Neural progenitor cell (in vitro differentiated cells): Measurements from ENCODE around the gene SPTB. TPM values are rescaled to one million over a fixed set of nuclear protein-coding genes. Genes with fewer than 3 reads are reported as not detected.

Experiments used
- DNase-seq: peaks from one replicate; pipeline ENCODE4 v3.0.0-alpha.2; 2016; ENCODE audit warnings: low spot score
- H2AFZ ChIP-seq: fragments of 200-600 bp; sonication (generic); replicated peaks from 2 replicates; pipeline ENCODE4 v1.6.1; 2016; ENCODE audit warnings: antibody characterized with exemption
- H3F3A ChIP-seq: fragments of 200-600 bp; sonication (generic); 2 replicates; pipeline ENCODE4 v1.6.1; 2016; ENCODE audit warnings: antibody characterized with exemption, low read depth
- H3K27ac ChIP-seq: fragments of 200-600 bp; sonication (generic); 2 replicates; pipeline ENCODE4 v1.5.1; 2016; ENCODE audit warnings: mild to moderate bottlenecking
- H3K27me3 ChIP-seq: fragments of 200-600 bp; sonication (generic); 2 replicates; pipeline ENCODE4 v1.6.1; 2016; ENCODE audit warnings: mild to moderate bottlenecking, moderate library complexity
- H3K36me3 ChIP-seq: fragments of 200-600 bp; sonication (generic); 2 replicates; pipeline ENCODE4 v1.5.1; 2016
- H3K4me1 ChIP-seq: fragments of 200-600 bp; sonication (generic); 2 replicates; pipeline ENCODE4 v1.6.1; 2016; ENCODE audit warnings: mixed run types
- H3K4me2 ChIP-seq: fragments of 200-600 bp; sonication (generic); 2 replicates; pipeline ENCODE4 v1.6.1; 2016
- H3K4me3 ChIP-seq: fragments of 200-600 bp; sonication (generic); 2 replicates; pipeline ENCODE4 v1.5.1; 2016
- H3K79me2 ChIP-seq: fragments of 200-600 bp; sonication (generic); 2 replicates; pipeline ENCODE4 v1.6.1; 2016; ENCODE audit warnings: low read depth
- H3K9ac ChIP-seq: fragments of 200-600 bp; sonication (generic); 2 replicates; pipeline ENCODE4 v1.6.1; 2016
- H3K9me3 ChIP-seq: fragments of 200-600 bp; sonication (generic); 2 replicates; pipeline ENCODE4 v1.5.1; 2016; ENCODE audit warnings: low read depth
- H4K20me1 ChIP-seq: fragments of 200-600 bp; sonication (generic); 2 replicates; pipeline ENCODE4 v1.6.1; 2016; ENCODE audit warnings: low read depth
- H3K27ac Mint-ChIP-seq: 3 replicates; pipeline ENCODE4 v1.8.0; 2021; ENCODE audit warnings: mixed read lengths
- H3K27me3 Mint-ChIP-seq: 2 replicates; pipeline ENCODE4 v1.8.0; 2022; ENCODE audit warnings: low read depth, mild to moderate bottlenecking, inconsistent platforms, moderate library complexity, mixed read lengths; ENCODE audit not compliant: insufficient read depth
- H3K36me3 Mint-ChIP-seq: 3 replicates; pipeline ENCODE4 v1.8.0; 2021; ENCODE audit warnings: mixed read lengths
- H3K4me1 Mint-ChIP-seq: 3 replicates; pipeline ENCODE4 v1.8.0; 2021; ENCODE audit warnings: mixed read lengths
- H3K4me3 Mint-ChIP-seq: 3 replicates; pipeline ENCODE4 v1.8.0; 2021; ENCODE audit warnings: mild to moderate bottlenecking, moderate library complexity, mixed read lengths
- H3K9me3 Mint-ChIP-seq: 3 replicates; pipeline ENCODE4 v1.8.0; 2020; ENCODE audit warnings: mixed read lengths
- EZH2 ChIP-seq: fragments of 200-600 bp; sonication (generic); IDR thresholded peaks from 2 replicates; pipeline ENCODE4 v1.6.1; 2017; ENCODE audit warnings: antibody characterized with exemption, mild to moderate bottlenecking, moderate library complexity
- EZH2phosphoT487 ChIP-seq: fragments of 200-600 bp; sonication (generic); IDR thresholded peaks from 2 replicates; pipeline ENCODE4 v1.6.1; 2017; ENCODE audit warnings: antibody characterized with exemption
- total RNA-seq: library from RNA; depleted of rRNA; stranded (reverse); fragments of >200 nt; gene quantifications from 2 replicates; pipeline ENCODE4 v1.2.3, GENCODE V29; 2015; ENCODE audit warnings: low replicate concordance
- TF ChIP-seq, protein P1 (sequence below): fragments of 200-600 bp; sonication (generic); IDR thresholded peaks from 2 replicates; pipeline ENCODE4 v1.5.1; 2017; ENCODE audit warnings: antibody characterized with exemption, mild to moderate bottlenecking

Gene SPTB
- total RNA-seq, 1 donor from 2014 or later: 0.09 TPM

DNA sequence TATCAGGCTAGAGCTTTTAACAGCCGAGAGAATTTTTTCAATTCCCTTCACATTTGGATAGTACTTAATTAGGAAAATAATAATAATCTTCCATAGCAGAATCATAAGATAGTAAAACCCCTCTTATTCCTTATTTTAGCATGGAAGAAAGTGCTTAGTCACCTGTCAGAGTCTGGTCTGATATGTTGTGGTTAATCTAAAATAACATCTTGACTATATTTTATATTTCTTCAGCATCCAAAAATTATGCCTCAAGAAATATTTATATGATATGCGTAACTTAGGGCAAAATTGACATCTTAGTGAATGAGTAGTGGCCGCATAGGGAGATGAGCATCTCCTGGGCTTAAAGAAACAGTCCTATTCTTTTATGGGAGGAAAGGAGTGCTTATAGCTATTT is 47.3 kb upstream of the SPTB start:
- Histone ChIP-seq H3K4me1 (no peaks in the 10 kb centered on the region), H4K20me1 (peaks cover 17% of the 10 kb centered on the region)
- DNase-seq: no peak

DNA sequence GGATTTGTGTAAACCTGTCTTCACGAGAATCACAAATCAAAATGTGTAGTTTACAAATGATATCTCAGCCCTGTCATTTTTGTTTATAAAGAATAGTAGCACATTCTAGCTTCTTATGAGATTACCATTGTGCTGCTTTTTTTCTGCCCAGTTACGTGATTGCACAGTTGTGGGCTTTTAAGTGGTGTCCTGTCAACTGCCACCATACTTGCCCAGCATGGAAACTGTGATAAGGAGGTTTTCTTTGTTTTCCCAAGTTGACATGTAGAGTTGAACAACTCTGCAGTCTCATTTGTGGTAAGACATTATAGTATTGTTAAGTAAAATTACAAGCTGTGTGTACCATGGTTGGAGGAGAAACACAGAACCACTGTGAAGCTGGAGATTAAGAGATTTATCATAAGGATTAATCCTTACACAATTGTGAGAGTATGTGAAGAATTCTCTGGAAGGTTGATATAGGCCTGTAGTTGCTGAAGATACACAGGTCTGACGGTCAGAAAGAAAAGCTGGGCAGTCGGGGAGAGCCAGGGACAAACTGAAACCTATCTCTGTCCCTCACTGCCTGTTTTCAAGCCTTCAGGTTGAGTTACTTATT is 46.8 kb upstream of the SPTB start:
- peaks cover 5% of the 10 kb centered on the region for H3K36me3 Mint-ChIP-seq
- H3K27me3 Mint-ChIP-seq: no peaks in the 10 kb centered on the region
- H3K4me2 ChIP-seq: no peak overlapping the region
- H3K9ac ChIP-seq: no peak overlapping the region
- H3K36me3 ChIP-seq: peaks cover 7% of the 10 kb centered on the region
- no peak overlapping the region for H3K4me3 ChIP-seq
- H3K9me3 ChIP-seq: no peaks in the 10 kb centered on the region
- no peak overlapping the region for H3K4me3 Mint-ChIP-seq
- no peak overlapping the region for H2AFZ ChIP-seq
- H3F3A ChIP-seq: peaks cover 7% of the 10 kb centered on the region
- H3K27me3 ChIP-seq: no peaks in the 10 kb centered on the region
- peaks cover 16% of the 10 kb centered on the region for H4K20me1 ChIP-seq
- TF ChIP-seq EZH2: no peak
- TF ChIP-seq, protein P1, sequence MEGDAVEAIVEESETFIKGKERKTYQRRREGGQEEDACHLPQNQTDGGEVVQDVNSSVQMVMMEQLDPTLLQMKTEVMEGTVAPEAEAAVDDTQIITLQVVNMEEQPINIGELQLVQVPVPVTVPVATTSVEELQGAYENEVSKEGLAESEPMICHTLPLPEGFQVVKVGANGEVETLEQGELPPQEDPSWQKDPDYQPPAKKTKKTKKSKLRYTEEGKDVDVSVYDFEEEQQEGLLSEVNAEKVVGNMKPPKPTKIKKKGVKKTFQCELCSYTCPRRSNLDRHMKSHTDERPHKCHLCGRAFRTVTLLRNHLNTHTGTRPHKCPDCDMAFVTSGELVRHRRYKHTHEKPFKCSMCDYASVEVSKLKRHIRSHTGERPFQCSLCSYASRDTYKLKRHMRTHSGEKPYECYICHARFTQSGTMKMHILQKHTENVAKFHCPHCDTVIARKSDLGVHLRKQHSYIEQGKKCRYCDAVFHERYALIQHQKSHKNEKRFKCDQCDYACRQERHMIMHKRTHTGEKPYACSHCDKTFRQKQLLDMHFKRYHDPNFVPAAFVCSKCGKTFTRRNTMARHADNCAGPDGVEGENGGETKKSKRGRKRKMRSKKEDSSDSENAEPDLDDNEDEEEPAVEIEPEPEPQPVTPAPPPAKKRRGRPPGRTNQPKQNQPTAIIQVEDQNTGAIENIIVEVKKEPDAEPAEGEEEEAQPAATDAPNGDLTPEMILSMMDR: no peak
- no peak for TF ChIP-seq EZH2phosphoT487
- DNase-seq: no peak
- H3K27ac Mint-ChIP-seq: no peak overlapping the region
- H3K79me2 ChIP-seq: peaks cover 5% of the 10 kb centered on the region
- H3K9me3 Mint-ChIP-seq: no peaks in the 10 kb centered on the region
- H3K27ac ChIP-seq: no peak overlapping the region
- H3K4me1 ChIP-seq: no peaks in the 10 kb centered on the region
- no peaks in the 10 kb centered on the region for H3K4me1 Mint-ChIP-seq

More for the DNA sequence above, 47.3 kb upstream of the SPTB start:
- Histone ChIP-seq H3K27me3 (no peaks in the 10 kb centered on the region), H3F3A (peaks cover 7% of the 10 kb centered on the region), H3K27ac (no peak overlapping the region), H3K9ac (no peak overlapping the region), H3K36me3 (peaks cover 10% of the 10 kb centered on the region), H3K79me2 (peaks cover 5% of the 10 kb centered on the region), H2AFZ (no peak overlapping the region), H3K9me3 (no peaks in the 10 kb centered on the region), H3K4me2 (no peak overlapping the region), H3K4me3 (no peak overlapping the region)
- no peaks in the 10 kb centered on the region for H3K4me1 Mint-ChIP-seq
- H3K9me3 Mint-ChIP-seq: no peaks in the 10 kb centered on the region
- H3K36me3 Mint-ChIP-seq: peaks cover 6% of the 10 kb centered on the region
- no peaks in the 10 kb centered on the region for H3K27me3 Mint-ChIP-seq
- TF ChIP-seq EZH2phosphoT487 (no peak), EZH2 (no peak)
- TF ChIP-seq, protein P1: no peak
- H3K4me3 Mint-ChIP-seq: no peak overlapping the region
- no peak overlapping the region for H3K27ac Mint-ChIP-seq

DNA sequence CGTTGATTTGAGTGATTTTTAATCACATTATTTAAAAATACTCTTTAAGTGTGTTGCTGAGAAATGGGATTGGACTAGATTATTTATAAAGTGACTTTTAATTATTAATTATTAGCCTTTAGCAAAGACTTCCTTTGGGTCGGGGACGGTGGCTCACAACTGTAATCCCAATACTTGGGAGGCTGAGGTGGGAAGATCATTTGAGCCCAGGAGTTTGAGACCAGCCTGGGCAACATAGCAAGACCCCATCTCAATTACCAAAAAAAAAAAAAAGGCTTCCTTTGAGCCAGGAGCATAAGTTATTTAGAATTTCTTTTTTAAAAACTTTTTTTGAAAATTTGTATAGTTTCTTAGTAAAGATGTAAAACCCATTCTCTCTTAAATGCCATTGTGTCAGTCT is 43.3 kb upstream of the SPTB start:
- peaks cover 7% of the 10 kb centered on the region for H3F3A ChIP-seq
- Mint-ChIP-seq H3K9me3 (no peaks in the 10 kb centered on the region), H3K4me3 (no peak overlapping the region), H3K4me1 (no peaks in the 10 kb centered on the region), H3K27ac (no peak overlapping the region), H3K36me3 (peaks cover 3% of the 10 kb centered on the region), H3K27me3 (no peaks in the 10 kb centered on the region)
- no peak overlapping the region for H3K27ac ChIP-seq
- no peak for TF ChIP-seq EZH2phosphoT487
- TF ChIP-seq EZH2: no peak
- peaks cover 25% of the 10 kb centered on the region for H3K79me2 ChIP-seq
- no peak overlapping the region for H3K4me2 ChIP-seq
- H3K27me3 ChIP-seq: no peaks in the 10 kb centered on the region
- DNase-seq: no peak
- H3K4me1 ChIP-seq: no peaks in the 10 kb centered on the region
- H3K36me3 ChIP-seq: peaks cover 7% of the 10 kb centered on the region
- no peak overlapping the region for H2AFZ ChIP-seq
- no peaks in the 10 kb centered on the region for H3K9me3 ChIP-seq
- H3K4me3 ChIP-seq: no peak overlapping the region
- H4K20me1 ChIP-seq: no peaks in the 10 kb centered on the region
- no peak overlapping the region for H3K9ac ChIP-seq

DNA sequence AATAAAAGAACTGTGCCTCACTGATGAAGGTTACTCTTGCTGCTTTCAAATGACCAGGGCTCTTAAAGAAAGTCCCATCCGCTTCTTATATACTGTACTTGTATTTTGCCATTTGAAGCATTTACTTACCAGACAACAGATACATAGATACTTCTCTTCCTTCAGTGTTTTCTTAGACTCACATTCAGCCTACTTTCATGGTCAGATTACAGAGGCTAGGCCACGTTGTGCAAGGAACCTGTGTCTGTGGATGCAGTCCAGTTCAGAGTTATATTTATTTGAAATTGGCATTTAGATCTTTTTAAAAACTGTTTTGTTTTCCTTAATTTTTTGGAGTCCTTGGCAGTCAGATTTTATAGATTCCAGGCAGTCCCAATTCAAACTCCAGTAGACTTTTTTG is 40.8 kb upstream of the SPTB start:
- no peak for DNase-seq
- Histone ChIP-seq H3K9me3 (no peaks in the 10 kb centered on the region), H4K20me1 (peaks cover 5% of the 10 kb centered on the region), H3K79me2 (peaks cover 42% of the 10 kb centered on the region), H3K36me3 (peaks cover 7% of the 10 kb centered on the region), H3K27ac (no peak overlapping the region), H3K9ac (no peak overlapping the region), H3K4me2 (no peak overlapping the region), H3K4me1 (peaks cover 5% of the 10 kb centered on the region), H3K4me3 (no peak overlapping the region), H2AFZ (no peak overlapping the region), H3K27me3 (no peaks in the 10 kb centered on the region), H3F3A (peaks cover 7% of the 10 kb centered on the region)
- Mint-ChIP-seq H3K4me1 (peaks cover 4% of the 10 kb centered on the region), H3K9me3 (no peaks in the 10 kb centered on the region), H3K27ac (no peak overlapping the region), H3K4me3 (no peak overlapping the region), H3K27me3 (no peaks in the 10 kb centered on the region), H3K36me3 (peaks cover 4% of the 10 kb centered on the region)
- TF ChIP-seq EZH2phosphoT487 (no peak), EZH2 (no peak)
- TF ChIP-seq, protein P1: no peak
